HL-60 (cell line): ENCODE measurements around the gene TRMT44.

ENCODE experiments used
- REST ChIP-seq: IDR thresholded peaks from 2 replicates; pipeline ENCODE4 v1.6.1; 2012; ENCODE audit warnings: low read depth; ENCODE audit not compliant: insufficient replicate concordance
- SPI1 ChIP-seq: IDR thresholded peaks from 2 replicates; pipeline ENCODE4 v1.6.1; 2012; ENCODE audit warnings: low read depth, mild to moderate bottlenecking, borderline replicate concordance
- TF ChIP-seq, protein P1 (sequence below): IDR thresholded peaks from one replicate; pipeline ENCODE4 v1.5.1; 2011; ENCODE audit warnings: low read length, control low read depth, inconsistent platforms; ENCODE audit not compliant: insufficient read depth

DNA sequence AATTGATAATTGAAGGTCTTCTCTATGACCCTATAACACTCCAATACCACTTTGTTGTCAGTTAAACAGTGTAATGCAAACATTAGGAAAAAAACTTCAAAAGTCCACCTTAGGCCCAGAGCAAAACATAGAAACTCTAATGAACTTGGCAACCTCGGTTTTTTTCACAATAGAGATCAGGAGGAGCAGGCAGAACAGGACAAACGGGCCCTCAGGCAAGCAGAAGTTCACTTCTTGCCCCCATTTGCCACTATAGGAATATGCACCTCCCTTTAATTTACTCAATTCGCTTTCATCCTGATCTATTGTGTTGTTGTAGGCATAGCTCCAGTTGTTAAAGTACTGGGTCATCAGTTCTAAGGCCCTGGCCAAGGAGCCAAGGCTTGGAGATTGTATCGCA, 18.2 kb upstream of the TRMT44 start:
- TF ChIP-seq REST (no peak), SPI1 (no peak)
- TF ChIP-seq, protein P1, sequence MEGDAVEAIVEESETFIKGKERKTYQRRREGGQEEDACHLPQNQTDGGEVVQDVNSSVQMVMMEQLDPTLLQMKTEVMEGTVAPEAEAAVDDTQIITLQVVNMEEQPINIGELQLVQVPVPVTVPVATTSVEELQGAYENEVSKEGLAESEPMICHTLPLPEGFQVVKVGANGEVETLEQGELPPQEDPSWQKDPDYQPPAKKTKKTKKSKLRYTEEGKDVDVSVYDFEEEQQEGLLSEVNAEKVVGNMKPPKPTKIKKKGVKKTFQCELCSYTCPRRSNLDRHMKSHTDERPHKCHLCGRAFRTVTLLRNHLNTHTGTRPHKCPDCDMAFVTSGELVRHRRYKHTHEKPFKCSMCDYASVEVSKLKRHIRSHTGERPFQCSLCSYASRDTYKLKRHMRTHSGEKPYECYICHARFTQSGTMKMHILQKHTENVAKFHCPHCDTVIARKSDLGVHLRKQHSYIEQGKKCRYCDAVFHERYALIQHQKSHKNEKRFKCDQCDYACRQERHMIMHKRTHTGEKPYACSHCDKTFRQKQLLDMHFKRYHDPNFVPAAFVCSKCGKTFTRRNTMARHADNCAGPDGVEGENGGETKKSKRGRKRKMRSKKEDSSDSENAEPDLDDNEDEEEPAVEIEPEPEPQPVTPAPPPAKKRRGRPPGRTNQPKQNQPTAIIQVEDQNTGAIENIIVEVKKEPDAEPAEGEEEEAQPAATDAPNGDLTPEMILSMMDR, result no peak
